Mucosa of descending colon (tissue), 3 donors: ENCODE data around the gene ALPI. TPM values are rescaled to one million over a fixed set of nuclear protein-coding genes. Genes with fewer than 3 reads are reported as not detected.
A peak's percentile ranks its signal among the peaks of the same experiment; 100 is the strongest.
"Not testable (repeated sequence)": the region's sequence is repeated elsewhere in the genome, so short reads cannot be mapped to it uniquely, and the experiment has no call there.

ENCODE experiments used
- ATAC-seq: fragments of 200-7000 bp; cut with Tn5 transposase; one replicate; pipeline ENCODE4 v1.9.1; 2020; ENCODE audit warnings: mild to moderate bottlenecking, moderate library complexity
- DNase-seq, 3 donors: peaks; one replicate each; pipeline ENCODE4 v3.0.0-alpha.2; 2020
- H3K36me3 ChIP-seq: fragments of 200-600 bp; one replicate; pipeline ENCODE4 v1.8.0; 2021; ENCODE audit warnings: low read depth, mild to moderate bottlenecking
- H3K4me1 ChIP-seq: fragments of 200-600 bp; one replicate; pipeline ENCODE4 v1.8.0; 2021; ENCODE audit warnings: low read depth, mild to moderate bottlenecking
- H3K4me3 ChIP-seq: fragments of 200-600 bp; one replicate; pipeline ENCODE4 v1.8.0; 2021; ENCODE audit warnings: mild to moderate bottlenecking
- H3K9me3 ChIP-seq: fragments of 200-600 bp; one replicate; pipeline ENCODE4 v1.8.0; 2021; ENCODE audit warnings: mild to moderate bottlenecking
- intact Hi-C, 2 donors: fragments of 100-400 bp; cut with DNase I in 1 of 2; cut with micrococcal nuclease in 1 of 2; formaldehyde crosslinking; loops; one replicate each; pipeline versions ENCODE4 v1.11.0 to v1.11.1; 2022; cut with DNase I, micrococcal nuclease
- long read RNA-seq, 2 donors: library from polyadenylated mRNA; unstranded; transcript quantifications; one replicate each; pipeline ENCODE4 v2.0.0, GENCODE V29; 2019 to 2021
- total RNA-seq, 3 donors: library from RNA; stranded (reverse); fragmentation: NEBNext Ultra II Directional in 2 of 3; extraction: Animal tissue kit (Norgen Biotek cat#: 25700) in 2 of 3; gene quantifications; one replicate each; pipeline versions ENCODE4 v1.2.1 to v1.2.4, GENCODE V29; 2021 to 2023
- TF ChIP-seq, protein P1 (sequence below): fragments of 200-600 bp; IDR thresholded peaks from one replicate; pipeline ENCODE4 v1.8.0; 2022; ENCODE audit warnings: antibody characterized with exemption, mild to moderate bottlenecking
- donor health status: DM: no; HTN: no; CAD: no; lungs with moderate emphysema.
- donor health status: DM: no; HTN: no; CAD: no.
- donor health status: DM: no; HTN: yes; CAD: no.

The ALPI gene
- total RNA-seq, result 10 to 100 TPM in 2 of 3 donors, 1 to 10 TPM in 1; 8.5 to 24.6 (median 24.4) TPM
- long read RNA-seq, donor 1, transcript ALPI-201 (11 exons, 2,550 nt), result major isoform, 19 of 26 reads
- long read RNA-seq, donor 1, partial matches to known transcripts, result 2 of 26 reads
- long read RNA-seq, donor 1, other reads (novel, unspliced or antisense), result 1 of 26 reads
- long read RNA-seq, donor 2, transcript ALPI-201 (11 exons, 2,550 nt), result major isoform, 9 of 18 reads
- long read RNA-seq, donor 2, partial matches to known transcripts, result 6 of 18 reads
- long read RNA-seq, donor 2, other reads (novel, unspliced or antisense), result 2 of 18 reads

DNA sequence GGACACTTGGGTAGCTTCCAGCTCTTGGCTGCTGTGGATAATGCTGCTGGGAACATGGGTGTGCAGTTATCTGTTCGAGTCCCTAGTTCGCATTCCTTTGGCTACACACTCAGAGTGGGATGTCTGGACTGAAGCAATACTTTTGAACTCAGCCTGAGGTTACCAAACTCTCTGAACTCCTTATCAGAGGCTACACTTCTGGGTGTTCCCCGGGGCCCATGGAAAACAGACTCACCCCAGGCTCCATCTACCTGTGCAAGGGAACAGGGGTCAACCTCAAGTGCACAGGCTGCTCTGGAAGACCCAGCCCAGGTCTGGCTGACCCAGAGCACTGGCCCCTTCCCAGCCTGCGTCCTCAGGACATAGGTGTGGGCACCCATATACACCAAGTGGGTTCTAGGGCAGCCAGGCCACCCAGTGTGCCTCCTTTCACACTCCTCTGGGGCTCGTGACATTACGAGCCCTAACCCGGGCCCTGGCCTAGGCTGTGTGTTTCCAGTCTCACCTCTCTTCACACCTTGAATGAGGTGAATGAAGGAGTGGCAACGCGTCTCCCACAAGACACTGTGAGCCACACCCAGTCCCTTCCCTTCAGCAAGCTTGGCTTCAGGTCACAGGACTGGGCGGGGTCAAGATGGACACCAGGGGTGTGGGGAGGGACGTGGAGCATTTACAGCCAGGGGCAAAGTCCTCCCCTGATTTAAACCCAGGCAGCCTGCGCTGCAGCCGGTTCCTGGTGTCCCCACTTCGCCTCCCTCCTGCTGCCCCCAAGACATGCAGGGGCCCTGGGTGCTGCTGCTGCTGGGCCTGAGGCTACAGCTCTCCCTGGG is at the start of gene ALPI:
Gene ALPI (plus strand): TSS at position 728 of the 830 bp plus-strand sequence. CDS start 47 bp downstream, at position 775.
- peaks cover 9% of the 10 kb centered on the region for H3K4me1 ChIP-seq
- no peaks in the 10 kb centered on the region for H3K9me3 ChIP-seq
- intact Hi-C loops, result no loop called here
- TF ChIP-seq, protein P1, sequence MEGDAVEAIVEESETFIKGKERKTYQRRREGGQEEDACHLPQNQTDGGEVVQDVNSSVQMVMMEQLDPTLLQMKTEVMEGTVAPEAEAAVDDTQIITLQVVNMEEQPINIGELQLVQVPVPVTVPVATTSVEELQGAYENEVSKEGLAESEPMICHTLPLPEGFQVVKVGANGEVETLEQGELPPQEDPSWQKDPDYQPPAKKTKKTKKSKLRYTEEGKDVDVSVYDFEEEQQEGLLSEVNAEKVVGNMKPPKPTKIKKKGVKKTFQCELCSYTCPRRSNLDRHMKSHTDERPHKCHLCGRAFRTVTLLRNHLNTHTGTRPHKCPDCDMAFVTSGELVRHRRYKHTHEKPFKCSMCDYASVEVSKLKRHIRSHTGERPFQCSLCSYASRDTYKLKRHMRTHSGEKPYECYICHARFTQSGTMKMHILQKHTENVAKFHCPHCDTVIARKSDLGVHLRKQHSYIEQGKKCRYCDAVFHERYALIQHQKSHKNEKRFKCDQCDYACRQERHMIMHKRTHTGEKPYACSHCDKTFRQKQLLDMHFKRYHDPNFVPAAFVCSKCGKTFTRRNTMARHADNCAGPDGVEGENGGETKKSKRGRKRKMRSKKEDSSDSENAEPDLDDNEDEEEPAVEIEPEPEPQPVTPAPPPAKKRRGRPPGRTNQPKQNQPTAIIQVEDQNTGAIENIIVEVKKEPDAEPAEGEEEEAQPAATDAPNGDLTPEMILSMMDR, result no peak
- no peak within 1 kb of the TSS for H3K4me3 ChIP-seq
- peak; percentile 99 for ATAC-seq
- no peaks in the 10 kb centered on the region for H3K36me3 ChIP-seq
- DNase-seq, result peak; percentile 87 to 93 (median 88)

DNA sequence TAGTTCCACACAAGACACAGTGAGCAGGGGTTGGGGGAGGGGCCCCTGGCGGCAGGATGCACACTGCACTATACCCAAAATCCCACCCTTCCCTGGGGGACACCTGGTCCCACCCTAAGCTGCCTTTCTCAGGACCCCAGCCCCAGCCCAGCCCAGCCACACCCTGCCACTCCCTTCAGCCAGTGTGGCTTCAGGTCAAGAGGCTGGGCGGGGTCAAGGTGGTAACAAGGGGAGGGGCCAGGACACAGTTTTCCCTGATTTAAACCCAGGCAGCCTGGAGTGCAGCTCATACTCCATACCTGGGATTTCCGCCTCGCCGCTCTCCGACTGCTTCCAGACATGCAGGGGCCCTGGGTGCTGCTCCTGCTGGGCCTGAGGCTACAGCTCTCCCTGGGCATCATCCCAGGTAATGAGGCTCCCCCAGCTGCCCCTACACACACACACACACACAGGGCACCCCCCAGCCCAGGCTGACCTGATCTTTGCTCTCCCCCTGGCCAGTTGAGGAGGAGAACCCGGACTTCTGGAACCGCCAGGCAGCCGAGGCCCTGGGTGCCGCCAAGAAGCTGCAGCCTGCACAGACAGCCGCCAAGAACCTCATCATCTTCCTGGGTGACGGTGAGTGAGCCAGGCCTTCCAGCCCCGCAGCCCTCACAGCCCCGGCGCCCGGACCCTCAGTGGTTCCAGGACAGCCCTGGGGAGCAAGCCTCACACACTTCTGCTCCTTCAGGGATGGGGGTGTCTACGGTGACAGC is 49.2 kb upstream of the ALPI start, which contains the start of gene ALPG:
Gene ALPG (plus strand): TSS at position 289 of the 755 bp plus-strand sequence. CDS start 51 bp downstream, at position 340.
- Histone ChIP-seq H3K36me3 (no peaks in the 10 kb centered on the region), H3K4me1 (peaks cover 2% of the 10 kb centered on the region), H3K4me3 (no peak within 1 kb of the TSS), H3K9me3 (no peaks in the 10 kb centered on the region)
- intact Hi-C loops, result no loop called here
- no peak for DNase-seq
- ATAC-seq, result no peak
- TF ChIP-seq, protein P1, result no peak

DNA sequence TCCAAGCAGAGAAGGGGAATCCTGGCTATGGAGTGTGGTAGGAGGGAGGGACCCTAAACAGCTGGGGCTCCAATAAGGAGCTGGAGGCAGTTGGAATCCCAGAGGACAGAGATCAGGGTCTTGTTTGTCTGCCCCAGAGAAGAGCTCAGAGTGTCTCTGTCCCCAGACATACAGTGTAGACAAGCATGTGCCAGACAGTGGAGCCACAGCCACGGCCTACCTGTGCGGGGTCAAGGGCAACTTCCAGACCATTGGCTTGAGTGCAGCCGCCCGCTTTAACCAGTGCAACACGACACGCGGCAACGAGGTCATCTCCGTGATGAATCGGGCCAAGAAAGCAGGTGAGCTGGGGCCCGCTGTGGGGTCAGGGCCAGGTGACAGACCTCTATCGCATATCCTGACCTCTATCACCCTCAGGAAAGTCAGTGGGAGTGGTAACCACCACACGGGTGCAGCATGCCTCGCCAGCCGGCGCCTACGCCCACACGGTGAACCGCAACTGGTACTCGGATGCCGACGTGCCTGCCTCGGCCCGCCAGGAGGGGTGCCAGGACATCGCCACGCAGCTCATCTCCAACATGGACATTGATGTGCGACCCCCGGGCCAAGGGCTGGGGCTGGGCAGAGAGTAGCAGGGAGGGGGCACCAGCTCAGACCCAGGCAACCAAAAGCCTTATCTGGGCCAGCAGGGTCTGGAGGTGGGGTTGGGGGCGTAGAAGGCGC is 48.4 kb upstream of the ALPI start:
- intact Hi-C loops, H3K36me3 ChIP-seq, H3K4me3 ChIP-seq, ATAC-seq, H3K4me1 ChIP-seq, DNase-seq, H3K9me3 ChIP-seq: not testable (repeated sequence)

DNA sequence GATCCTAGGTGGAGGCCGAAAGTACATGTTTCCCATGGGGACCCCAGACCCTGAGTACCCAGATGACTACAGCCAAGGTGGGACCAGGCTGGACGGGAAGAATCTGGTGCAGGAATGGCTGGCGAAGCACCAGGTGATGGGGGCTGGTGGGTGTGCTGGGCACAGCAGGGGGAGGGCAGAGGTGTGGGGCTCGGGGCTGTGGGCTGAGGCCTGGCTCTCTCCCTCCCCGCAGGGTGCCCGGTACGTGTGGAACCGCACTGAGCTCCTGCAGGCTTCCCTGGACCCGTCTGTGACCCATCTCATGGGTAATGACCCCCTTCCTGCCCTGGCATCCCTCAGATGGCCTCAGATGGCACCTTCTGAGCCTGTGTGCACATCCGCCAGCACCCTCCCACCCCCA is 47.7 kb upstream of the ALPI start:
- intact Hi-C loops, H3K36me3 ChIP-seq, H3K4me1 ChIP-seq, H3K4me3 ChIP-seq, DNase-seq, H3K9me3 ChIP-seq, ATAC-seq: not testable (repeated sequence)

DNA sequence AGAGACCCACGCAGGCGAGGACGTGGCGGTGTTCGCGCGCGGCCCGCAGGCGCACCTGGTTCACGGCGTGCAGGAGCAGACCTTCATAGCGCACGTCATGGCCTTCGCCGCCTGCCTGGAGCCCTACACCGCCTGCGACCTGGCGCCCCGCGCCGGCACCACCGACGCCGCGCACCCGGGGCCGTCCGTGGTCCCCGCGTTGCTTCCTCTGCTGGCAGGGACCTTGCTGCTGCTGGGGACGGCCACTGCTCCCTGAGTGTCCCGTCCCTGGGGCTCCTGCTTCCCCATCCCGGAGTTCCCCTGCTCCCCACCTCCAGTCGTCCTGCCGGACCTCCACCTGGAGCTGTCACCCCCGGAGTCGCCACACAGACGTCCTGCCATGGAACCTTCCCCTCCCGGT is 46.3 kb upstream of the ALPI start:
- ATAC-seq, intact Hi-C loops, DNase-seq: not testable (repeated sequence)

DNA sequence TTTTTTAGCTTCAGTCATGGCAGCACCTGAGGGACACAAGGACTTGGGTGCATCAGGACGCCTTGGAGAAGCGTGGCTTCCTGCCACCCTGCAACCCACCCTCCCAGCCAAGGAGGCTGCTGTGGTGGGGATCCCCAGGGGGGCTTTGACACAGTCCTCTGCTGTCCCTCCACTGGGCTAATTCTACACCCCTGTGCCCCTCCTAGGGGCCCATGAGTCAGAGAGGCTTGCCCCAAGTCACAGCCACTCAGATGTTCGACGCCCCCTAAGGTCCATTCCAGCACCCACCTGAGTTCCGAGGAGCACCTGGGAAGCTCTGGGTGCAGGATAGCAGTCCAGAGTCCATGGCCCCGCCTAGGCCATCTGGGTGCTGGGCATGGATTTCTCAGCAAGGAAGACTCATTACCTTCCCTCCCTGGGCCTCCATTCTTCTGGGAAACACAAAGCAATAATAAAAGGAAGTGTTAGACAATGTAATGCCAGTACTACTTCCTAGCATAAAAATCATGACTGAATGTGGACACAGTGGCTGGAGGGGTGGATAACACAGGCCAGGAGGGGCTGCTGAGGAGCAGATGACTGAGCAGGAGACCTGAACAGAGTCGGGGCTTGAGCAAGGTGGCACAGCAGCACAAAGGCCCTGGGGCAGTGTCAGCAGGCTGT is 45.6 kb upstream of the ALPI start:
- TF ChIP-seq, protein P1, result no peak
- no peaks in the 10 kb centered on the region for H3K36me3 ChIP-seq
- ATAC-seq (peak; percentile 88), DNase-seq (peak in 2 of 3 donors; percentile 51 to 64)
- peaks cover 2% of the 10 kb centered on the region for H3K4me1 ChIP-seq
- intact Hi-C loops, result no loop called here
- H3K9me3 ChIP-seq, result no peaks in the 10 kb centered on the region
- H3K4me3 ChIP-seq, result no peak overlapping the region

More for the DNA sequence above, 46.3 kb upstream of the ALPI start:
- not testable (repeated sequence) for H3K4me3 ChIP-seq, H3K4me1 ChIP-seq, H3K36me3 ChIP-seq, H3K9me3 ChIP-seq
